ENCODE results near the gene EPS8L1. TPM values are rescaled to one million over a fixed set of nuclear protein-coding genes. Genes with fewer than 3 reads are reported as not detected.

EPS8L1 gene
- polyA plus RNA-seq, 1 donor from 2014 or later, result 25.5 TPM

DNA sequence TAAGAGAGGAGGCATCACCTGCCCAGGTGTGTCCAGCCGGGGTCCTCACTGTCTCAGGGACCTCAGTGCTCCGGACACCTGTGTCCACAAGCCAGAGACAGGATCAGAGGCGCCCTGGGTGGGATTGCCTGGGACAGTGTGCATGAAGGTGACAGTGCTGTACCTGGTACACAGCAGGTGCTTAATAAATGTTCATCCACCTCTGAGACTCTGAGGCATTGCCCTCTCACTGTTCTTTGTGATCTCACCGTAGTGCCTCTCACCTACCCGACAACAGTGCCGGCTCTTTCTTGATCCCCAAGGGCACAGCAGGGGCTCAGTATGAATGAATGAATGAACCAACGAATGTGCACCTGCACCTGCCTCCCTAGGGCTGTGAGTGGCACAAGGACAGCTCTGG is 21.9 kb upstream of the EPS8L1 start:
- Histone ChIP-seq H4K20me1 (ENCODE audit: insufficient read depth) (no peaks in the 10 kb centered on the region), H3K4me2 (ENCODE audit: low read length) (no peak overlapping the region), H3K27ac (ENCODE audit: low read length) (no peak overlapping the region), H3K9me2 (ENCODE audit: insufficient read depth, low read length) (no peaks in the 10 kb centered on the region), H3K4me3 (ENCODE audit: low read length) (no peak overlapping the region), H3F3A (ENCODE audit: insufficient read depth, low read length, poor library complexity, severe bottlenecking) (no peaks in the 10 kb centered on the region), H3K79me2 (replicated peaks; ENCODE audit: insufficient read depth, low read length) (no peaks in the 10 kb centered on the region), H2AFZ (ENCODE audit: low read depth, low read length) (no peak overlapping the region), H3K9ac (ENCODE audit: low read length) (no peak overlapping the region), H3K27me3 (ENCODE audit: insufficient read depth, low read depth, low read length) (no peaks in the 10 kb centered on the region), H3K9me3 (ENCODE audit: low read length) (no peaks in the 10 kb centered on the region), H3K36me3 (ENCODE audit: insufficient read depth, low read length) (peaks cover 8% of the 10 kb centered on the region)
- TF ChIP-seq RAD21 (conservative IDR thresholded peaks at IDR 0.05) (no peak), EZH2 (IDR thresholded peaks at IDR 0.05; ENCODE audit: borderline replicate concordance, insufficient read depth, low read length, poor library complexity, severe bottlenecking) (no peak), MXI1 (conservative IDR thresholded peaks at IDR 0.05; ENCODE audit: poor library complexity, severe bottlenecking) (no peak), TAF1 (IDR thresholded peaks at IDR 0.05; ENCODE audit: low read depth) (no peak), POLR2AphosphoS5 (IDR thresholded peaks at IDR 0.05) (no peak), EP300 (conservative IDR thresholded peaks at IDR 0.05; ENCODE audit: poor library complexity, severe bottlenecking) (no peak), SMC3 (conservative IDR thresholded peaks at IDR 0.05; ENCODE audit: poor library complexity) (no peak)
- TF ChIP-seq, protein P1, sequence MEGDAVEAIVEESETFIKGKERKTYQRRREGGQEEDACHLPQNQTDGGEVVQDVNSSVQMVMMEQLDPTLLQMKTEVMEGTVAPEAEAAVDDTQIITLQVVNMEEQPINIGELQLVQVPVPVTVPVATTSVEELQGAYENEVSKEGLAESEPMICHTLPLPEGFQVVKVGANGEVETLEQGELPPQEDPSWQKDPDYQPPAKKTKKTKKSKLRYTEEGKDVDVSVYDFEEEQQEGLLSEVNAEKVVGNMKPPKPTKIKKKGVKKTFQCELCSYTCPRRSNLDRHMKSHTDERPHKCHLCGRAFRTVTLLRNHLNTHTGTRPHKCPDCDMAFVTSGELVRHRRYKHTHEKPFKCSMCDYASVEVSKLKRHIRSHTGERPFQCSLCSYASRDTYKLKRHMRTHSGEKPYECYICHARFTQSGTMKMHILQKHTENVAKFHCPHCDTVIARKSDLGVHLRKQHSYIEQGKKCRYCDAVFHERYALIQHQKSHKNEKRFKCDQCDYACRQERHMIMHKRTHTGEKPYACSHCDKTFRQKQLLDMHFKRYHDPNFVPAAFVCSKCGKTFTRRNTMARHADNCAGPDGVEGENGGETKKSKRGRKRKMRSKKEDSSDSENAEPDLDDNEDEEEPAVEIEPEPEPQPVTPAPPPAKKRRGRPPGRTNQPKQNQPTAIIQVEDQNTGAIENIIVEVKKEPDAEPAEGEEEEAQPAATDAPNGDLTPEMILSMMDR (IDR thresholded peaks at IDR 0.05; ENCODE audit: poor library complexity, severe bottlenecking), result no peak
- TF ChIP-seq, protein P2, sequence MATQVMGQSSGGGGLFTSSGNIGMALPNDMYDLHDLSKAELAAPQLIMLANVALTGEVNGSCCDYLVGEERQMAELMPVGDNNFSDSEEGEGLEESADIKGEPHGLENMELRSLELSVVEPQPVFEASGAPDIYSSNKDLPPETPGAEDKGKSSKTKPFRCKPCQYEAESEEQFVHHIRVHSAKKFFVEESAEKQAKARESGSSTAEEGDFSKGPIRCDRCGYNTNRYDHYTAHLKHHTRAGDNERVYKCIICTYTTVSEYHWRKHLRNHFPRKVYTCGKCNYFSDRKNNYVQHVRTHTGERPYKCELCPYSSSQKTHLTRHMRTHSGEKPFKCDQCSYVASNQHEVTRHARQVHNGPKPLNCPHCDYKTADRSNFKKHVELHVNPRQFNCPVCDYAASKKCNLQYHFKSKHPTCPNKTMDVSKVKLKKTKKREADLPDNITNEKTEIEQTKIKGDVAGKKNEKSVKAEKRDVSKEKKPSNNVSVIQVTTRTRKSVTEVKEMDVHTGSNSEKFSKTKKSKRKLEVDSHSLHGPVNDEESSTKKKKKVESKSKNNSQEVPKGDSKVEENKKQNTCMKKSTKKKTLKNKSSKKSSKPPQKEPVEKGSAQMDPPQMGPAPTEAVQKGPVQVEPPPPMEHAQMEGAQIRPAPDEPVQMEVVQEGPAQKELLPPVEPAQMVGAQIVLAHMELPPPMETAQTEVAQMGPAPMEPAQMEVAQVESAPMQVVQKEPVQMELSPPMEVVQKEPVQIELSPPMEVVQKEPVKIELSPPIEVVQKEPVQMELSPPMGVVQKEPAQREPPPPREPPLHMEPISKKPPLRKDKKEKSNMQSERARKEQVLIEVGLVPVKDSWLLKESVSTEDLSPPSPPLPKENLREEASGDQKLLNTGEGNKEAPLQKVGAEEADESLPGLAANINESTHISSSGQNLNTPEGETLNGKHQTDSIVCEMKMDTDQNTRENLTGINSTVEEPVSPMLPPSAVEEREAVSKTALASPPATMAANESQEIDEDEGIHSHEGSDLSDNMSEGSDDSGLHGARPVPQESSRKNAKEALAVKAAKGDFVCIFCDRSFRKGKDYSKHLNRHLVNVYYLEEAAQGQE (IDR thresholded peaks at IDR 0.05; ENCODE audit: borderline replicate concordance), result no peak

DNA sequence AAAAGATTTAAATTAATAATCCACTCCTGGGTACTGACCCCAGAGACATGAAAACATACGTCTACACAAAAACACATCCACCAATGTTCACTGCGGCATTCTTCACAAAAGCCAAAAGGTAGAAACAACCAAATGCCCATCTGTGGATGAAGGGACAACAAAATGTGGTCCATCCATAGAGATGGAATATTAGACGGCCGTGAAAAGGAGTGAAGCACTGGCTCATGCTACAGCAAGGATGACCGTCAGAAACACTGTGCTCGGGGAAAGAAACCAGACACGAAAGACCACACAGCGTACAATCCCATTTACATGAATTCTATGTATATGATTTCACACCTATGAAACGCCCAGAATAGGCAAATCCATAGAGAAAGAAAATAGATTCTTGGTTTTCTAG is 18.8 kb upstream of the EPS8L1 start:
- Histone ChIP-seq H3K4me3 (ENCODE audit: low read length) (no peak overlapping the region), H3F3A (ENCODE audit: insufficient read depth, low read length, poor library complexity, severe bottlenecking) (no peaks in the 10 kb centered on the region), H3K9me3 (ENCODE audit: low read length) (no peaks in the 10 kb centered on the region), H3K4me2 (ENCODE audit: low read length) (no peak overlapping the region), H4K20me1 (ENCODE audit: insufficient read depth) (no peaks in the 10 kb centered on the region), H3K27me3 (ENCODE audit: insufficient read depth, low read depth, low read length) (no peaks in the 10 kb centered on the region), H2AFZ (ENCODE audit: low read depth, low read length) (no peak overlapping the region), H3K9me2 (ENCODE audit: insufficient read depth, low read length) (no peaks in the 10 kb centered on the region), H3K9ac (ENCODE audit: low read length) (no peak overlapping the region), H3K79me2 (replicated peaks; ENCODE audit: insufficient read depth, low read length) (no peaks in the 10 kb centered on the region), H3K36me3 (ENCODE audit: insufficient read depth, low read length) (peaks cover 8% of the 10 kb centered on the region), H3K27ac (ENCODE audit: low read length) (no peak overlapping the region)
- TF ChIP-seq EZH2 (IDR thresholded peaks at IDR 0.05; ENCODE audit: borderline replicate concordance, insufficient read depth, low read length, poor library complexity, severe bottlenecking) (no peak), EP300 (conservative IDR thresholded peaks at IDR 0.05; ENCODE audit: poor library complexity, severe bottlenecking) (no peak), TAF1 (IDR thresholded peaks at IDR 0.05; ENCODE audit: low read depth) (no peak), POLR2AphosphoS5 (IDR thresholded peaks at IDR 0.05) (no peak), MXI1 (conservative IDR thresholded peaks at IDR 0.05; ENCODE audit: poor library complexity, severe bottlenecking) (no peak), RAD21 (conservative IDR thresholded peaks at IDR 0.05) (no peak), SMC3 (conservative IDR thresholded peaks at IDR 0.05; ENCODE audit: poor library complexity) (no peak)
- TF ChIP-seq, protein P2 (IDR thresholded peaks at IDR 0.05; ENCODE audit: borderline replicate concordance), result no peak
- TF ChIP-seq, protein P1 (IDR thresholded peaks at IDR 0.05; ENCODE audit: poor library complexity, severe bottlenecking), result no peak
